ENCODE results near the gene KIAA0513. TPM values are rescaled to one million over a fixed set of nuclear protein-coding genes. Genes with fewer than 3 reads are reported as not detected.

The KIAA0513 gene
- total RNA-seq, 1 experiment from 2014 or later, result 6.6 TPM

DNA sequence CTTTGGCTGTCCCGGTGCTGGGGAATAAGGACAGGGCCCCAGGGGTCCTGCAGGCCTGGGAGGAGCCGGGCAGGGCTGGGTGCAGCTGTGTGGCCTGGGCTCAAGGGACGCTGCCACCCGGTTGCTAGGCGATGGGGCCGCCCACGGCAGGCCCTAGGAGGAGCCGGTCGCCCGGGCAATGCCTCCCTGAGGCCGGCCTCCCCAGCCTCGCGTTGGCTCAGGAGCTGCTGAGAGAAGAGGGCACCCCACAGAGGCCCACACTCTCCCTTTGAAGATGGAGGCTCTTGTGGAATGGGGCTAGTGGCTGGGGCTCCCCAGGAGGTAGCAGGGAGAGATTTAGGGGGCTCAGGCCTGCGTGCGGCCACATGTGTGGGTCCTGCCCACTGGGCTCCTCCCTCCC is 84.8 kb downstream of the KIAA0513 start, which contains the start of gene CIBAR2:
Gene CIBAR2, minus strand, starts transcription at position 109 of the 400 bp plus-strand sequence. CDS start 120 bp downstream, outside the sequence.
- no TSS peak for BruUV-seq (replicated peaks)
- ChIA-PET POLR2A (no interaction called here), CTCF (interaction anchor here (1.2 kb wide), 1 partner anchor 26 kb away, joined by 5 read pairs; no protein-coding TSS in a partner anchor), RAD21 (ENCODE audit: low non-redundant PET in 1 of 2, low total read pairs in 2 of 2, uncharacterized antibody in 2 of 2, unreplicated experiment in 2 of 2) (interaction anchor here in 1 of 2 experiments (0.7 kb wide), 1 partner anchor 173 kb away, joined by 3 read pairs; no protein-coding TSS in a partner anchor)
- peak; percentile 88 for TF ChIP-seq EGR1 (IDR thresholded peaks at IDR 0.05; ENCODE audit: low read depth)
- no peak for TF ChIP-seq CTCF (IDR thresholded peaks at IDR 0.05 in 2 of 3, conservative IDR thresholded peaks at IDR 0.05 in 1 of 3; ENCODE audit: borderline replicate concordance in 1 of 3, insufficient read depth in 1 of 3, low read depth in 2 of 3, low read length in 2 of 3)
- no peak for TF ChIP-seq POLR2A (IDR thresholded peaks at IDR 0.05; ENCODE audit: borderline replicate concordance, extremely low read depth, insufficient read depth, insufficient read length)
- peak; percentile 34; the same call in 1 of the 2 replicates for TF ChIP-seq ZFX (IDR thresholded peaks at IDR 0.05)
- no peak for TF ChIP-seq SP1 (IDR thresholded peaks at IDR 0.05; ENCODE audit: low read depth)
- no peak for TF ChIP-seq EZH2 (IDR thresholded peaks at IDR 0.05)
- no peak for TF ChIP-seq ZBTB33 (IDR thresholded peaks at IDR 0.05; ENCODE audit: extremely low read depth, insufficient replicate concordance, low read length)
- no peak for DNase-seq (ENCODE audit: low read depth, low spot score)
- H3K4me3 ChIP-seq (replicated peaks in 1 of 2; ENCODE audit: low read depth in 1 of 2, low read length in 2 of 2), result no peak within 1 kb of the TSS; a peak in 1 of 4 replicates
- H3K9me3 ChIP-seq (ENCODE audit: control insufficient read depth in 1 of 2, insufficient read depth in 1 of 2, low read depth in 1 of 2, low read length in 2 of 2), result no peaks in the 10 kb centered on the region
- H3K36me3 ChIP-seq (ENCODE audit: control insufficient read depth in 1 of 2, insufficient read depth in 2 of 2, low read length in 2 of 2), result no peaks in the 10 kb centered on the region
- H3K27me3 ChIP-seq (ENCODE audit: insufficient read depth, low read length), result no peaks in the 10 kb centered on the region
- H3K9me2 ChIP-seq (ENCODE audit: insufficient read depth), result no peaks in the 10 kb centered on the region
- H3K79me2 ChIP-seq (ENCODE audit: insufficient read depth, low read length), result no peaks in the 10 kb centered on the region
- H2AFZ ChIP-seq (ENCODE audit: low read depth, low read length, poor library complexity, severe bottlenecking), result peak within 1 kb of the TSS; percentile 67
- no peak within 1 kb of the TSS; the same call in 1 of the 2 replicates for H3K27ac ChIP-seq (ENCODE audit: low read depth, low read length)
- intact Hi-C loops (cut with micrococcal nuclease), result loop anchor here (10.0 kb wide), 1 partner anchor 282 kb away; no protein-coding TSS in a partner anchor
- H3K4me2 ChIP-seq (ENCODE audit: low read length), result peak within 1 kb of the TSS; percentile 64
- peak; percentile 77 for ATAC-seq
- peaks cover 11 to 24% of the 10 kb centered on the region in 2 experiments; a peak in 3 of 4 replicates for H3K4me1 ChIP-seq (ENCODE audit: control insufficient read depth in 1 of 2, insufficient read depth in 2 of 2, low read length in 2 of 2)
- no peaks in the 10 kb centered on the region for H4K20me1 ChIP-seq (ENCODE audit: insufficient read depth)
- H3K9ac ChIP-seq (ENCODE audit: low read length), result peak within 1 kb of the TSS; percentile 7; the same call in 1 of the 2 replicates
